Lower leg skin (tissue), 3 donors: ENCODE data around the gene ABCA7.

Source experiments
- POLR2A ChIP-seq, 2 donors: fragments of 450-650 bp; IDR thresholded peaks; one replicate each; pipeline ENCODE4 v1.6.1; 2016 to 2017; ENCODE audit warnings: antibody characterized with exemption in 2 of 2, mild to moderate bottlenecking in 1 of 2, moderate library complexity in 1 of 2
- TF ChIP-seq, protein P1 (sequence below), 3 donors: fragments of 450-650 bp; IDR thresholded peaks; one replicate each; pipeline ENCODE4 v1.5.1; 2016; ENCODE audit warnings: antibody characterized with exemption in 3 of 3, mild to moderate bottlenecking in 3 of 3, moderate library complexity in 2 of 3

- TF ChIP-seq, protein P1, sequence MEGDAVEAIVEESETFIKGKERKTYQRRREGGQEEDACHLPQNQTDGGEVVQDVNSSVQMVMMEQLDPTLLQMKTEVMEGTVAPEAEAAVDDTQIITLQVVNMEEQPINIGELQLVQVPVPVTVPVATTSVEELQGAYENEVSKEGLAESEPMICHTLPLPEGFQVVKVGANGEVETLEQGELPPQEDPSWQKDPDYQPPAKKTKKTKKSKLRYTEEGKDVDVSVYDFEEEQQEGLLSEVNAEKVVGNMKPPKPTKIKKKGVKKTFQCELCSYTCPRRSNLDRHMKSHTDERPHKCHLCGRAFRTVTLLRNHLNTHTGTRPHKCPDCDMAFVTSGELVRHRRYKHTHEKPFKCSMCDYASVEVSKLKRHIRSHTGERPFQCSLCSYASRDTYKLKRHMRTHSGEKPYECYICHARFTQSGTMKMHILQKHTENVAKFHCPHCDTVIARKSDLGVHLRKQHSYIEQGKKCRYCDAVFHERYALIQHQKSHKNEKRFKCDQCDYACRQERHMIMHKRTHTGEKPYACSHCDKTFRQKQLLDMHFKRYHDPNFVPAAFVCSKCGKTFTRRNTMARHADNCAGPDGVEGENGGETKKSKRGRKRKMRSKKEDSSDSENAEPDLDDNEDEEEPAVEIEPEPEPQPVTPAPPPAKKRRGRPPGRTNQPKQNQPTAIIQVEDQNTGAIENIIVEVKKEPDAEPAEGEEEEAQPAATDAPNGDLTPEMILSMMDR (IDR thresholded peaks at IDR 0.05), result no peak
- no peak for TF ChIP-seq POLR2A (IDR thresholded peaks at IDR 0.05)
Measured at GRCh38 chr19:1018393-1018792, 21.5 kb upstream of the ABCA7 start.
